Endothelial cell of umbilical vein (primary cell): ENCODE results near the gene FOXO1. TPM values are rescaled to one million over a fixed set of nuclear protein-coding genes. Genes with fewer than 3 reads are reported as not detected.

Experiments
- BruUV-seq: library from RNA; stranded (reverse); fragments of 400-500 nt; replicated peaks from 2 replicates; lab custom pipeline; 2021; lab: Mats Ljungman, UMichigan
- CTCF ChIA-PET: fragments of 300-600, 350-600 bp; sonication (Branson Sonifier 250); formaldehyde crosslinking; loops from one replicate; lab custom pipeline; 2021; ENCODE audit warnings: antibody characterized with exemption, inconsistent platforms; lab: Charles Lee
- POLR2A ChIA-PET: fragments of 300-600, 350-600 bp; sonication (Branson Sonifier 250); formaldehyde crosslinking; loops from one replicate; lab custom pipeline; 2021; ENCODE audit warnings: antibody characterized with exemption, inconsistent platforms; lab: Charles Lee
- DNase-seq: peaks from one replicate; pipeline ENCODE4 v3.0.0-alpha.2; 2011; ENCODE audit warnings: low read depth, low spot score
- FAIRE-seq: peaks from 2 replicates; lab custom pipeline; 2011; peaks lifted over from hg19 to GRCh38; lab: Jason Lieb, UNC
- H2AFZ ChIP-seq: 2 replicates; pipeline ENCODE4 v1.6.0; 2012; ENCODE audit warnings: low read depth, low read length, control low read depth, inconsistent platforms
- H3K27ac ChIP-seq: 2 replicates; pipeline ENCODE4 v1.5.1; 2011; ENCODE audit warnings: low read depth, mild to moderate bottlenecking, control low read depth, low read length, moderate library complexity; ENCODE audit not compliant: insufficient read depth
- H3K27me3 ChIP-seq, 2 experiments: 2 replicates each; pipeline versions ENCODE4 v1.6.0 to v1.6.1; 2011; ENCODE audit warnings: low read length in 2 of 2, mixed read lengths in 1 of 2; ENCODE audit not compliant: control insufficient read depth in 2 of 2, insufficient read depth in 2 of 2
- H3K36me3 ChIP-seq, 2 experiments: 2 replicates in 1 of 2; 3 replicates in 1 of 2; pipeline ENCODE4 v1.5.1; 2011; ENCODE audit warnings: low read length in 2 of 2, mild to moderate bottlenecking in 1 of 2, moderate library complexity in 1 of 2; ENCODE audit not compliant: control insufficient read depth in 2 of 2, insufficient read depth in 2 of 2; ENCODE audit errors: extremely low read depth in 1 of 2
- H3K4me1 ChIP-seq: 3 replicates; pipeline ENCODE4 v1.5.1; 2011; ENCODE audit warnings: mild to moderate bottlenecking, low read length; ENCODE audit not compliant: control insufficient read depth, insufficient read depth; ENCODE audit errors: extremely low read depth
- H3K4me2 ChIP-seq: 2 replicates; pipeline ENCODE4 v1.6.1; 2011; ENCODE audit warnings: low read length, control low read depth, mixed read lengths; ENCODE audit not compliant: insufficient read depth
- H3K4me3 ChIP-seq, 3 experiments: fragments of 200-600 bp in 1 of 3; sonication (generic), shearing (Covaris generic) in 1 of 3; replicated peaks in 1 of 3; 2 replicates each; pipeline ENCODE4 v1.5.1; 2011 to 2016; ENCODE audit warnings: control low read depth in 3 of 3, low read length in 3 of 3, mild to moderate bottlenecking in 2 of 3, inconsistent platforms in 1 of 3, low read depth in 1 of 3, moderate library complexity in 1 of 3; ENCODE audit not compliant: insufficient read depth in 1 of 3
- H3K79me2 ChIP-seq: 2 replicates; pipeline ENCODE4 v1.6.0; 2012; ENCODE audit warnings: low read length, inconsistent platforms; ENCODE audit not compliant: control insufficient read depth, insufficient read depth
- H3K9ac ChIP-seq: replicated peaks from 2 replicates; pipeline ENCODE3; 2011; ENCODE audit warnings: low read length, control low read depth; ENCODE audit not compliant: insufficient read depth; ENCODE audit errors: extremely low read depth
- H3K9me1 ChIP-seq: replicated peaks from 3 replicates; pipeline ENCODE4 v1.6.0; 2011; ENCODE audit warnings: mild to moderate bottlenecking, low read length; ENCODE audit not compliant: control insufficient read depth, insufficient read depth; ENCODE audit errors: extremely low read depth
- H3K9me3 ChIP-seq: replicated peaks from 2 replicates; pipeline ENCODE4 v1.5.1; 2012; ENCODE audit warnings: low read length, inconsistent platforms; ENCODE audit not compliant: control insufficient read depth, insufficient read depth
- H4K20me1 ChIP-seq: replicated peaks from 2 replicates; pipeline ENCODE3; 2011; ENCODE audit warnings: mild to moderate bottlenecking, low read length; ENCODE audit not compliant: control insufficient read depth, insufficient read depth; ENCODE audit errors: extremely low read depth
- EZH2 ChIP-seq: IDR thresholded peaks from 2 replicates; pipeline ENCODE4 v1.6.1; 2012; ENCODE audit warnings: borderline replicate concordance, low read depth, mild to moderate bottlenecking, moderate library complexity, low read length, inconsistent platforms; ENCODE audit not compliant: severe bottlenecking
- FOS ChIP-seq: IDR thresholded peaks from 2 replicates; pipeline ENCODE4 v1.6.1; 2011; ENCODE audit warnings: mild to moderate bottlenecking, low read length, moderate library complexity, borderline replicate concordance; ENCODE audit not compliant: insufficient read depth
- GATA2 ChIP-seq: IDR thresholded peaks from 2 replicates; pipeline ENCODE4 v1.7.0; 2011; ENCODE audit warnings: low read depth, mild to moderate bottlenecking, moderate library complexity, mixed read lengths, low read length; ENCODE audit not compliant: insufficient read length, insufficient read depth
- JUN ChIP-seq: IDR thresholded peaks from 2 replicates; pipeline ENCODE4 v1.6.1; 2011; ENCODE audit warnings: borderline replicate concordance, low read depth; ENCODE audit not compliant: insufficient read length, insufficient read depth
- MYC ChIP-seq: IDR thresholded peaks from one replicate; pipeline ENCODE4 v1.6.1; 2011; ENCODE audit warnings: mild to moderate bottlenecking, low read depth, low read length
- POLR2A ChIP-seq: IDR thresholded peaks from 2 replicates; pipeline ENCODE4 v1.6.1; 2012; ENCODE audit warnings: low read depth, mild to moderate bottlenecking, control low read depth, low read length
- POLR2AphosphoS5 ChIP-seq: IDR thresholded peaks from 2 replicates; pipeline ENCODE4 v1.6.1; 2012; ENCODE audit warnings: low read depth, mild to moderate bottlenecking, control low read depth, low read length, moderate library complexity; ENCODE audit not compliant: insufficient read depth
- dilution Hi-C: fragments of 300-500 bp; cut with MboI; formaldehyde crosslinking; loops from one replicate; pipeline ENCODE4 v1.15.0; 2019; ENCODE audit warnings: low sequenced_read_pairs; ENCODE audit not compliant: extremely low pct_ligation_motif_present
- intact Hi-C: fragments of 100-400 bp; cut with micrococcal nuclease; formaldehyde crosslinking; loops from one replicate; pipeline ENCODE4 v1.10.0; 2022
- polyA plus RNA-seq, 4 experiments: library from polyadenylated mRNA; depleted of rRNA in 3 of 4; stranded (reverse) in 3 of 4; unstranded in 1 of 4; fragments of >200 nt; gene quantifications; 2 replicates each; pipeline versions ENCODE4 v1.2.1 to v1.2.3, GENCODE V29; 2011 to 2012; ENCODE audit warnings: missing spikeins in 1 of 4
- total RNA-seq: library from RNA; stranded (reverse); gene quantifications from 2 replicates; pipeline ENCODE4 v1.2.3, GENCODE V29; 2021
- TF ChIP-seq, protein P1 (sequence below), 2 donors: IDR thresholded peaks; 1 replicate in 1 of 2; 2 replicates in 1 of 2; pipeline ENCODE4 v1.5.1; 2011; ENCODE audit warnings: low read length in 2 of 2, mild to moderate bottlenecking in 2 of 2, moderate library complexity in 2 of 2, control low read depth in 1 of 2, inconsistent platforms in 1 of 2, low read depth in 1 of 2; ENCODE audit not compliant: insufficient read depth in 1 of 2; ENCODE audit errors: extremely low read depth in 1 of 2

The FOXO1 gene
- total and polyA plus RNA-seq, 2 donors (not counting 3 experiments of a cell fraction or from before 2014, with no cell fraction given) = 44.7 to 48.5 TPM

DNA sequence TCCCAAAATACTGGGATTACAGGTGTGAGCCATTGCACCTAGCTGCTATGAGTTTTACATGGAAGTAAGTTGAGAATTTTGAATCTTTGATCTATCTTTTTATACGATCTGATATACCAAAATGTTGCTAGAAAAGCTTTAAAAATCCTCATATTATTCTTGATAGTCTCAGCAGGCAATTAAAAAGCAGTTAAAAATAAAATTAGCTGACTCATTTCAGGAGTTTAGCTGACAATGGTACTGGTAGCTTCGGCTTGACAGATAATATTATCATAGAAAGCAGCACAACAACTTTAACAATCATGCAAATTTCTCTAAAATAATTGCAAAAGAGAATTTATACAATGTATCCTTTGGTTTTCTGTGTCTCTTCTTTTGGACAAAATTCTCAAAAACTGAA, 9.6 kb upstream of the FOXO1 start:
- CTCF ChIA-PET = interaction anchor here (1.3 kb wide), 1 partner anchor 111 kb away, joined by 3 read pairs; no protein-coding TSS in a partner anchor
- Histone ChIP-seq H3K9me1 (no peaks in the 10 kb centered on the region), H3K4me2 (no peak overlapping the region), H3K27ac (no peak overlapping the region), H2AFZ (no peak overlapping the region), H3K9ac (no peak overlapping the region), H4K20me1 (no peaks in the 10 kb centered on the region), H3K4me3 (no peak overlapping the region), H3K9me3 (no peaks in the 10 kb centered on the region), H3K79me2 (no peaks in the 10 kb centered on the region), H3K4me1 (peaks cover 19% of the 10 kb centered on the region), H3K27me3 (no peaks in the 10 kb centered on the region), H3K36me3 (no peaks in the 10 kb centered on the region)
- dilution Hi-C loops = no loop called here
- intact Hi-C loops = no loop called here
- POLR2A ChIA-PET = no interaction called here
- TF ChIP-seq FOS (no peak), EZH2 (no peak), POLR2AphosphoS5 (no peak), GATA2 (no peak), POLR2A (no peak), JUN (no peak), MYC (no peak)
- TF ChIP-seq, protein P1, sequence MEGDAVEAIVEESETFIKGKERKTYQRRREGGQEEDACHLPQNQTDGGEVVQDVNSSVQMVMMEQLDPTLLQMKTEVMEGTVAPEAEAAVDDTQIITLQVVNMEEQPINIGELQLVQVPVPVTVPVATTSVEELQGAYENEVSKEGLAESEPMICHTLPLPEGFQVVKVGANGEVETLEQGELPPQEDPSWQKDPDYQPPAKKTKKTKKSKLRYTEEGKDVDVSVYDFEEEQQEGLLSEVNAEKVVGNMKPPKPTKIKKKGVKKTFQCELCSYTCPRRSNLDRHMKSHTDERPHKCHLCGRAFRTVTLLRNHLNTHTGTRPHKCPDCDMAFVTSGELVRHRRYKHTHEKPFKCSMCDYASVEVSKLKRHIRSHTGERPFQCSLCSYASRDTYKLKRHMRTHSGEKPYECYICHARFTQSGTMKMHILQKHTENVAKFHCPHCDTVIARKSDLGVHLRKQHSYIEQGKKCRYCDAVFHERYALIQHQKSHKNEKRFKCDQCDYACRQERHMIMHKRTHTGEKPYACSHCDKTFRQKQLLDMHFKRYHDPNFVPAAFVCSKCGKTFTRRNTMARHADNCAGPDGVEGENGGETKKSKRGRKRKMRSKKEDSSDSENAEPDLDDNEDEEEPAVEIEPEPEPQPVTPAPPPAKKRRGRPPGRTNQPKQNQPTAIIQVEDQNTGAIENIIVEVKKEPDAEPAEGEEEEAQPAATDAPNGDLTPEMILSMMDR (IDR thresholded peaks at IDR 0.05; ENCODE audit: extremely low read depth in 1 of 2, insufficient read depth in 1 of 2, low read depth in 1 of 2, low read length in 2 of 2) = no peak
- FAIRE-seq (no peak), DNase-seq (no peak)
- BruUV-seq = no TSS peak
